Measurements from ENCODE around the gene CNTN5. TPM values are rescaled to one million over a fixed set of nuclear protein-coding genes. Genes with fewer than 3 reads are reported as not detected.

The CNTN5 gene
- total and polyA plus RNA-seq, 2 experiments from 2014 or later, result 9.6 to 10.6 TPM

DNA sequence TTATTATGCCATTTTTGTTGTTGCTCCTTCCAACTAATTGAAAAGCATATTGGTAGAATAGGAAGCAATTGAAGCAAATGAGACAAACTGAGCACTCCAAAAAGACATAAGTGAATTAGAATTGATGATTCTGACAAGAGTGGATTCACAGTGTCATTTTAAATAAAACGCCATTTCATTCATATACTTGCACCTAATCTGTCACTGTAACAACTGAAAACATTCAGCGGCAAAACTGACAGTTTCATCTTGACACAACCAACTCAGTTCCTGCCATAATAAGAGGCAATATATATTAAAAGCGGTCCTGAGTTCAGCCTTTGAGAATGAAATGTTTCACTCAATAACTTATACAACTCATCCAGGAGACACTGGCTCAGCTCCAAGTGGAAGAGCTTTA is 306.8 kb downstream of the CNTN5 start:
- Histone ChIP-seq H3K27me3 (no peaks in the 10 kb centered on the region), H3K27ac (no peak overlapping the region), H3K4me3 (no peak overlapping the region), H2AFZ (no peak overlapping the region), H3K9me3 (ENCODE audit: low read depth) (no peaks in the 10 kb centered on the region), H3K79me2 (no peaks in the 10 kb centered on the region), H3K9me2 (replicated peaks; ENCODE audit: insufficient read depth) (no peaks in the 10 kb centered on the region), H3K36me3 (replicated peaks; ENCODE audit: insufficient read depth, low read depth) (no peaks in the 10 kb centered on the region), H4K20me1 (ENCODE audit: insufficient read depth, poor library complexity, severe bottlenecking) (no peaks in the 10 kb centered on the region), H3K4me1 (ENCODE audit: insufficient read depth) (no peaks in the 10 kb centered on the region), H3K4me2 (no peak overlapping the region)
- no peak for DNase-seq (ENCODE audit: low spot score)
- TF ChIP-seq EZH2 (IDR thresholded peaks at IDR 0.05; ENCODE audit: borderline replicate concordance), result no peak
- TF ChIP-seq EZH2phosphoT487 (IDR thresholded peaks at IDR 0.05; ENCODE audit: low read depth, severe bottlenecking, unreplicated experiment), result no peak
- TF ChIP-seq CTCF (IDR thresholded peaks at IDR 0.05; ENCODE audit: poor library complexity), result no peak
- 89% methylated on average over 3 of the region's 3 CpGs for WGBS (ENCODE audit: low lambda C conversion rate, missing lambda C conversion rate)

DNA sequence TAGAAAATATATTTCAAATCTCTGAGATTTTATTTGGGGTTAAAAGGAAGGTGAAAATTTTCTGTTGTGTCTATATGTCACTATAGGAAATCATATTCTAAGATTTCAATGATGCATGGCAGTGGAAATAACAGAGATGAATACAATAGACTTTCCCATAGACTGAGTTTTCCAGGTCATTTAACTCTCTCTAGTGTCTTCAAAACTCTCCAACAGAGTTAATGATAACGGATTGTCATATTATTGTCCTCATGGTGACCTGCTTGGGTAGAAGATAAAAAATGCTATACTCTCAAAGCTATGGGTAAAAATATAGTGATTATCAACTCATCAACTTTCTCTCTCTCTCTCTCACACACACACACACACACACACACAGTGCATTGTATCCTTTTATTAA is 312.9 kb downstream of the CNTN5 start:
- no peak for DNase-seq (ENCODE audit: low spot score)
- 88% methylated on average over 1 of the region's 1 CpG for WGBS (ENCODE audit: low lambda C conversion rate, missing lambda C conversion rate)
- Histone ChIP-seq H2AFZ (no peak overlapping the region), H3K9me3 (ENCODE audit: low read depth) (no peaks in the 10 kb centered on the region), H3K79me2 (no peaks in the 10 kb centered on the region), H3K27me3 (no peaks in the 10 kb centered on the region), H3K9me2 (replicated peaks; ENCODE audit: insufficient read depth) (no peaks in the 10 kb centered on the region), H3K4me1 (ENCODE audit: insufficient read depth) (no peaks in the 10 kb centered on the region), H3K4me3 (no peak overlapping the region), H4K20me1 (ENCODE audit: insufficient read depth, poor library complexity, severe bottlenecking) (no peaks in the 10 kb centered on the region), H3K27ac (no peak overlapping the region), H3K4me2 (no peak overlapping the region), H3K36me3 (replicated peaks; ENCODE audit: insufficient read depth, low read depth) (no peaks in the 10 kb centered on the region)
- no peak for TF ChIP-seq CTCF (IDR thresholded peaks at IDR 0.05; ENCODE audit: poor library complexity)
- no peak for TF ChIP-seq EZH2phosphoT487 (IDR thresholded peaks at IDR 0.05; ENCODE audit: low read depth, severe bottlenecking, unreplicated experiment)
- TF ChIP-seq EZH2 (IDR thresholded peaks at IDR 0.05; ENCODE audit: borderline replicate concordance), result no peak

GRCh38 chr11:99343117-99343516 is 322.4 kb downstream of the CNTN5 start:
- Histone ChIP-seq H2AFZ (no peak overlapping the region), H3K4me3 (no peak overlapping the region), H3K4me1 (ENCODE audit: insufficient read depth) (no peaks in the 10 kb centered on the region), H3K4me2 (no peak overlapping the region), H3K27ac (no peak overlapping the region), H3K9me2 (replicated peaks; ENCODE audit: insufficient read depth) (no peaks in the 10 kb centered on the region), H4K20me1 (ENCODE audit: insufficient read depth, poor library complexity, severe bottlenecking) (no peaks in the 10 kb centered on the region), H3K27me3 (no peaks in the 10 kb centered on the region), H3K9me3 (ENCODE audit: low read depth) (no peaks in the 10 kb centered on the region), H3K79me2 (no peaks in the 10 kb centered on the region), H3K36me3 (replicated peaks; ENCODE audit: insufficient read depth, low read depth) (no peaks in the 10 kb centered on the region)
- no peak for DNase-seq (ENCODE audit: low spot score)
- no peak for TF ChIP-seq EZH2 (IDR thresholded peaks at IDR 0.05; ENCODE audit: borderline replicate concordance)
- no peak for TF ChIP-seq CTCF (IDR thresholded peaks at IDR 0.05; ENCODE audit: poor library complexity)
- TF ChIP-seq EZH2phosphoT487 (IDR thresholded peaks at IDR 0.05; ENCODE audit: low read depth, severe bottlenecking, unreplicated experiment), result no peak
- WGBS (ENCODE audit: low lambda C conversion rate, missing lambda C conversion rate), result 84% methylated on average over 2 of the region's 2 CpGs

DNA sequence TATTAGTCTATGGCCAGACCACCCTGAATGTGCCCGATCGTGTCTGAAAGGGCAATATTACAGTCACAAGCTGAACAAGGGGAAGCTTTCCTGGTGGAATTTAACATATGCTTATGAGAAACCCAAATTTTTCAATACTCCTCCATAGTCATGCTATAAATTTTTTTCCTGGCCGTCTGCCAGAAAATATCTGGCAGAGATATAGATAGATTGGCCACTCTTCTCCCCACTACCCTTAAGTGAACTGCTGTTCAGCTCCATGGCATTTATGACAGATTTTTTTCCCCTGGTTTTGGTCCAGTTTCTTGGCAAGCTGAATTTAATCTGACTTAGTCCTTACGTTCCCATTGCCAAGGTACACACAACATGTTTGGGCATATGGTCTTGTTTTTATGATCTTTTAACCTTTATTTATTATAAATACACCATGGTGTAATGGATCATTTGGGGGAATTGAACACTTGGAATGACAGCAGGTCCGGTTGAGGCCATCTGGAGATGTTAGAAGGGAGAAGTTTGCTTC is 328.5 kb downstream of the CNTN5 start:
- no peak for DNase-seq (ENCODE audit: low spot score)
- Histone ChIP-seq H3K27me3 (no peaks in the 10 kb centered on the region), H3K4me3 (no peak overlapping the region), H2AFZ (no peak overlapping the region), H3K9me3 (ENCODE audit: low read depth) (no peaks in the 10 kb centered on the region), H3K36me3 (replicated peaks; ENCODE audit: insufficient read depth, low read depth) (no peaks in the 10 kb centered on the region), H4K20me1 (ENCODE audit: insufficient read depth, poor library complexity, severe bottlenecking) (no peaks in the 10 kb centered on the region), H3K4me2 (no peak overlapping the region), H3K9me2 (replicated peaks; ENCODE audit: insufficient read depth) (no peaks in the 10 kb centered on the region), H3K79me2 (no peaks in the 10 kb centered on the region), H3K27ac (no peak overlapping the region), H3K4me1 (ENCODE audit: insufficient read depth) (no peaks in the 10 kb centered on the region)
- 67% methylated on average over 5 of the region's 5 CpGs for whole genome bisulfite sequencing (ENCODE audit: low lambda C conversion rate, missing lambda C conversion rate)
- TF ChIP-seq EZH2phosphoT487 (IDR thresholded peaks at IDR 0.05; ENCODE audit: low read depth, severe bottlenecking, unreplicated experiment) (no peak), CTCF (IDR thresholded peaks at IDR 0.05; ENCODE audit: poor library complexity) (no peak), EZH2 (IDR thresholded peaks at IDR 0.05; ENCODE audit: borderline replicate concordance) (no peak)

Measured in hepatocyte (in vitro differentiated cells).